GM18870 (cell line): ENCODE data around the gene SLC5A10.
"Not testable (repeated sequence)": the region's sequence is repeated elsewhere in the genome, so short reads cannot be mapped to it uniquely, and the experiment has no call there.

Experiments used
- ATAC-seq: cut with Tn5 transposase; IDR thresholded peaks from one replicate; pipeline ENCODE4 v1.9.1; 2021; ENCODE audit warnings: moderate library complexity; ENCODE audit not compliant: unreplicated experiment

The SLC5A10 gene

GRCh38 chr17:18946536-18946935 lies 5.4 kb upstream of the SLC5A10 start:
- no peak for ATAC-seq

- ATAC-seq: no peak
These were observed 4.1 kb upstream of the SLC5A10 start for GRCh38 chr17:18947866-18948265.

- ATAC-seq: no peak
These were observed 3.4 kb upstream of the SLC5A10 start for GRCh38 chr17:18948476-18949006.

- ATAC-seq: no peak
These were observed 2.4 kb upstream of the SLC5A10 start for GRCh38 chr17:18949566-18949965.

GRCh38 chr17:18950346-18950745 lies 1.6 kb upstream of the SLC5A10 start:
- ATAC-seq: no peak

GRCh38 chr17:18950944-18951905 lies 740 bp upstream of the SLC5A10 start:
- ATAC-seq: no peak

GRCh38 chr17:18953231-18953728 lies 1.3 kb downstream of the SLC5A10 start:
- ATAC-seq: no peak

GRCh38 chr17:18954321-18954720 lies 2.4 kb downstream of the SLC5A10 start:
- ATAC-seq: no peak

- ATAC-seq: no peak
These were observed 3.0 kb downstream of the SLC5A10 start for GRCh38 chr17:18955009-18955408.

- ATAC-seq: not testable (repeated sequence)
These were observed 4.1 kb downstream of the SLC5A10 start for GRCh38 chr17:18956021-18956420.

GRCh38 chr17:18956581-18956980 lies 4.6 kb downstream of the SLC5A10 start:
- ATAC-seq: no peak

- no peak for ATAC-seq
These were observed 5.9 kb downstream of the SLC5A10 start for GRCh38 chr17:18957831-18958230.

- ATAC-seq: no peak
These were observed 6.6 kb downstream of the SLC5A10 start for GRCh38 chr17:18958611-18959010.

- no peak for ATAC-seq
These were observed 7.3 kb downstream of the SLC5A10 start for GRCh38 chr17:18959071-18959844.

GRCh38 chr17:18959845-18960240 lies 7.9 kb downstream of the SLC5A10 start:
- ATAC-seq: no peak

GRCh38 chr17:18960241-18960665 lies 8.3 kb downstream of the SLC5A10 start:
- no peak for ATAC-seq

GRCh38 chr17:18960803-18961511 lies 9.0 kb downstream of the SLC5A10 start:
- no peak for ATAC-seq

GRCh38 chr17:18961634-18962493 lies 9.9 kb downstream of the SLC5A10 start:
- no peak for ATAC-seq

- no peak for ATAC-seq
These were observed 10.5 kb downstream of the SLC5A10 start for GRCh38 chr17:18962494-18962815.
